NCI-H1092 treated with DMSO at 0.1 percent for 48 hours (cell line): ENCODE results near the gene GNAT3.
A peak's percentile ranks its signal among the peaks of the same experiment; 100 is the strongest.

ENCODE experiments used
- DNase-seq: peaks from one replicate; lab custom pipeline; 2025; lab: John Stamatoyannopoulos, UW

GNAT3 gene

GRCh38 chr7:80499350-80499953, 12.4 kb downstream of the GNAT3 start:
- DNase-seq, result no peak

GRCh38 chr7:80498481-80499349, 13.1 kb downstream of the GNAT3 start:
- no peak for DNase-seq

GRCh38 chr7:80496586-80496985, 15.3 kb downstream of the GNAT3 start:
- no peak for DNase-seq

GRCh38 chr7:80493121-80493849, 18.6 kb downstream of the GNAT3 start:
- DNase-seq, result no peak

GRCh38 chr7:80491462-80491861, 20.4 kb downstream of the GNAT3 start:
- DNase-seq, result no peak

- no peak for DNase-seq
These were observed 23.0 kb downstream of the GNAT3 start for GRCh38 chr7:80488851-80489370.

GRCh38 chr7:80488406-80488805, 23.5 kb downstream of the GNAT3 start:
- no peak for DNase-seq

GRCh38 chr7:80485721-80486120, 26.1 kb downstream of the GNAT3 start:
- DNase-seq, result no peak

- no peak for DNase-seq
These were observed 28.9 kb downstream of the GNAT3 start for GRCh38 chr7:80482950-80483349.

GRCh38 chr7:80481196-80481884, 30.5 kb downstream of the GNAT3 start:
- DNase-seq, result no peak

GRCh38 chr7:80480566-80480965, 31.3 kb downstream of the GNAT3 start:
- DNase-seq, result no peak

GRCh38 chr7:80478683-80479082, 33.2 kb downstream of the GNAT3 start:
- no peak for DNase-seq

GRCh38 chr7:80476035-80476434, 35.8 kb downstream of the GNAT3 start:
- DNase-seq, result no peak

GRCh38 chr7:80475383-80475782, 36.5 kb downstream of the GNAT3 start:
- no peak for DNase-seq

GRCh38 chr7:80473751-80474150, 38.1 kb downstream of the GNAT3 start:
- no peak for DNase-seq

GRCh38 chr7:80472491-80473200, 39.2 kb downstream of the GNAT3 start:
- DNase-seq, result no peak

GRCh38 chr7:80468931-80469714, 42.7 kb downstream of the GNAT3 start:
- no peak for DNase-seq

- peak; percentile 18 for DNase-seq
These were observed 44.8 kb downstream of the GNAT3 start for GRCh38 chr7:80467069-80467468.

GRCh38 chr7:80466636-80467035, 45.2 kb downstream of the GNAT3 start:
- no peak for DNase-seq

GRCh38 chr7:80464211-80464610, 47.7 kb downstream of the GNAT3 start:
- DNase-seq, result no peak
